ENCODE results near the gene SNTG2. TPM values are rescaled to one million over a fixed set of nuclear protein-coding genes. Genes with fewer than 3 reads are reported as not detected.

SNTG2 gene
- total RNA-seq, 4 donors from 2014 or later: 0.99 to 3.9 (median 2.3) TPM

DNA sequence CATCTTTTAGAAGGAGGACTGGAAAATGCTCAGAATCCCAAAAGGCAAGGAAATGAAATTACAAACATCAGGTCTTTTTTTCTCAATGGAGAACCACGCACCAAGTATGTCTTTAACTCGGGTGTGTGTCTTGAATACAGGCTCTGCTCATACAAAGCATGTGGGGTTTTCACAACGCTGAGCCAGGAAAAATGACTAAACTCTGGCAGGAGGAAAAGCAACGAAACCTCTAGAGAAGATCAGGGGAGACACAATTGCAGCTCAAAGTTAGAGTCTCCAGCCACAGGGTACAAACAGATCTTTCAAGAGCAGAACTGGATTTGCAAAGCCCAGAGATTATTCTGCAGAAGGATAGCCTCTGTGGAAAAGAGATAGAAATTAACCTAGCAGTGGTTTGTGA lies 419.8 kb downstream of the SNTG2 start:
- Histone ChIP-seq H3K36me3 (no peaks in the 10 kb centered on the region), H3K4me3 (no peak overlapping the region), H3K9me3 (no peaks in the 10 kb centered on the region), H3K4me1 (no peaks in the 10 kb centered on the region), H3K27me3 (no peaks in the 10 kb centered on the region), H3K27ac (no peak overlapping the region)
- TF ChIP-seq EP300 (IDR thresholded peaks at IDR 0.05) (no peak), CTCF (IDR thresholded peaks at IDR 0.05) (no peak), POLR2AphosphoS5 (IDR thresholded peaks at IDR 0.05) (no peak), POLR2A (IDR thresholded peaks at IDR 0.05) (no peak)
- DNase-seq (ENCODE audit: low spot score in 2 of 2): no peak
- WGBS: 37% methylated on average over 4 of the region's 4 CpGs

DNA sequence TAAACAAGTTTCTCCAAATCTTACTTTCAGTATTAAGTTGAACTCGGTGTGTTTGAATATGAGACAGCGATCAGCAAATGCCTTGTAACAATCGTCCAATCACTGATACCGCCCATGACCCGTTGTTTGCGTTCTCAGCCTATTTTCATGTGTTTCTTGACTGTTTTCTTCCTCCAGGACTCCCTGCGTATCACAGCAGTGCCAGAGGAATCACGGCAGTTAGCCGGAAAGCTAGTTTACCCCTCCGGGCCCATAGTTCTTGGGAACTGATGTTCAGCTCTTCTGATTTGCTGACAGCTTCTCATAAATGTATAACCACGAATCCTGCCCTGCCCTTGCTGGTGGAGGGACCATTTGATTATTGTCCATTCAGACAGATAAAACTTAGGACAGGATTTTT lies 420.4 kb downstream of the SNTG2 start:
- H3K27me3 ChIP-seq: no peaks in the 10 kb centered on the region
- no peak overlapping the region for H3K4me3 ChIP-seq
- no peak overlapping the region for H3K27ac ChIP-seq
- TF ChIP-seq EP300 (IDR thresholded peaks at IDR 0.05): no peak
- no peak for TF ChIP-seq CTCF (IDR thresholded peaks at IDR 0.05)
- no peak for TF ChIP-seq POLR2AphosphoS5 (IDR thresholded peaks at IDR 0.05)
- no peak for TF ChIP-seq POLR2A (IDR thresholded peaks at IDR 0.05)
- no peak for DNase-seq (ENCODE audit: low spot score in 2 of 2)
- no peaks in the 10 kb centered on the region for H3K4me1 ChIP-seq
- H3K36me3 ChIP-seq: no peaks in the 10 kb centered on the region
- WGBS: 83% methylated on average over 11 of the region's 11 CpGs
- no peaks in the 10 kb centered on the region for H3K9me3 ChIP-seq

GRCh38 chr2:1373830-1374229 lies 423.2 kb downstream of the SNTG2 start:
- Histone ChIP-seq H3K4me3 (no peak overlapping the region), H3K4me1 (no peaks in the 10 kb centered on the region)

GRCh38 chr2:1374287-1374686 lies 423.6 kb downstream of the SNTG2 start:
- H3K27me3 ChIP-seq: peaks cover 4% of the 10 kb centered on the region
- H3K4me3 ChIP-seq: no peak overlapping the region
- no peak overlapping the region for H3K27ac ChIP-seq
- H3K9me3 ChIP-seq: no peaks in the 10 kb centered on the region
- TF ChIP-seq POLR2AphosphoS5 (IDR thresholded peaks at IDR 0.05) (no peak), POLR2A (IDR thresholded peaks at IDR 0.05) (no peak), EP300 (IDR thresholded peaks at IDR 0.05) (no peak), CTCF (IDR thresholded peaks at IDR 0.05) (no peak)
- no peaks in the 10 kb centered on the region for H3K36me3 ChIP-seq
- H3K4me1 ChIP-seq: no peaks in the 10 kb centered on the region
- WGBS: 76% methylated on average over 11 of the region's 11 CpGs
- DNase-seq (ENCODE audit: low spot score in 2 of 2): no peak

More at GRCh38 chr2:1373830-1374229, 423.2 kb downstream of the SNTG2 start:
- Histone ChIP-seq H3K27ac (no peak overlapping the region), H3K27me3 (peaks cover 4% of the 10 kb centered on the region), H3K36me3 (no peaks in the 10 kb centered on the region), H3K9me3 (no peaks in the 10 kb centered on the region)
- WGBS: 70% methylated on average over 11 of the region's 12 CpGs
- no peak for TF ChIP-seq POLR2A (IDR thresholded peaks at IDR 0.05)
- TF ChIP-seq CTCF (IDR thresholded peaks at IDR 0.05): no peak
- TF ChIP-seq EP300 (IDR thresholded peaks at IDR 0.05): no peak
- no peak for TF ChIP-seq POLR2AphosphoS5 (IDR thresholded peaks at IDR 0.05)
- DNase-seq (ENCODE audit: low spot score in 2 of 2): no peak

GRCh38 chr2:1375794-1376193 lies 425.1 kb downstream of the SNTG2 start:
- no peaks in the 10 kb centered on the region for H3K9me3 ChIP-seq
- H3K4me1 ChIP-seq: no peaks in the 10 kb centered on the region
- no peaks in the 10 kb centered on the region for H3K36me3 ChIP-seq
- TF ChIP-seq CTCF (IDR thresholded peaks at IDR 0.05): no peak
- WGBS: 76% methylated on average over 14 of the region's 14 CpGs
- H3K4me3 ChIP-seq: no peak overlapping the region
- no peak overlapping the region for H3K27ac ChIP-seq
- DNase-seq (ENCODE audit: low spot score in 2 of 2): no peak
- H3K27me3 ChIP-seq: peaks cover 4% of the 10 kb centered on the region
